T-helper 2 cell treated with Interferon-gamma antibody and Interleukin-4, amounts not matched to agents 5 μg/mL and 100 μg/mL, for 36 hours (primary cell): ENCODE results near the gene PTCD3.

Source experiments
- DNase-seq: peaks from one replicate; pipeline ENCODE4 v3.0.0; 2021; ENCODE audit warnings: low spot score
- H3K27ac Mint-ChIP-seq: one replicate; pipeline ENCODE4 v1.8.0; 2021; ENCODE audit warnings: mild to moderate bottlenecking, mixed read lengths
- H3K27me3 Mint-ChIP-seq: one replicate; pipeline ENCODE4 v1.8.0; 2021; ENCODE audit warnings: low read depth, mixed read lengths
- H3K36me3 Mint-ChIP-seq: one replicate; pipeline ENCODE4 v1.8.0; 2021; ENCODE audit warnings: low read depth, mixed read lengths
- H3K4me1 Mint-ChIP-seq: one replicate; pipeline ENCODE4 v1.8.0; 2021; ENCODE audit warnings: low read depth, mixed read lengths
- H3K4me3 Mint-ChIP-seq: one replicate; pipeline ENCODE4 v1.8.0; 2022; ENCODE audit warnings: mild to moderate bottlenecking, moderate library complexity, mixed read lengths
- H3K9me3 Mint-ChIP-seq: one replicate; pipeline ENCODE4 v1.8.0; 2021; ENCODE audit warnings: mixed read lengths

The PTCD3 gene

GRCh38 chr2:86105969-86106945 lies at the start of gene PTCD3:
PTCD3 (plus strand) TSS chr2:86106235; CDS start chr2:86106248, 13 bp downstream.
- peak; percentile 94 for DNase-seq
- H3K27me3 Mint-ChIP-seq = no peaks in the 10 kb centered on the region
- peak within 1 kb of the TSS; percentile 99 for H3K27ac Mint-ChIP-seq
- peaks cover 43% of the 10 kb centered on the region for H3K36me3 Mint-ChIP-seq
- H3K4me3 Mint-ChIP-seq = peak within 1 kb of the TSS; percentile 93
- H3K9me3 Mint-ChIP-seq = no peaks in the 10 kb centered on the region
- peaks cover 37% of the 10 kb centered on the region for H3K4me1 Mint-ChIP-seq

GRCh38 chr2:86056590-86057331 lies 49.3 kb upstream of the PTCD3 start:
- DNase-seq = no peak
- Mint-ChIP-seq H3K36me3 (peaks cover 46% of the 10 kb centered on the region), H3K4me3 (no peak overlapping the region), H3K27me3 (no peaks in the 10 kb centered on the region), H3K9me3 (no peaks in the 10 kb centered on the region), H3K4me1 (no peaks in the 10 kb centered on the region), H3K27ac (no peak overlapping the region)

- H3K27ac Mint-ChIP-seq = no peak overlapping the region
- no peak for DNase-seq
- peaks cover 2% of the 10 kb centered on the region for H3K4me1 Mint-ChIP-seq
- H3K4me3 Mint-ChIP-seq = no peak overlapping the region
- H3K27me3 Mint-ChIP-seq = no peaks in the 10 kb centered on the region
- H3K9me3 Mint-ChIP-seq = peaks cover 4% of the 10 kb centered on the region
- H3K36me3 Mint-ChIP-seq = peaks cover 64% of the 10 kb centered on the region
These were observed 44.0 kb upstream of the PTCD3 start for GRCh38 chr2:86062043-86062442.

- no peak overlapping the region for H3K27ac Mint-ChIP-seq
- H3K4me3 Mint-ChIP-seq = no peak overlapping the region
These were observed 42.0 kb upstream of the PTCD3 start for GRCh38 chr2:86064006-86064405.

GRCh38 chr2:86065512-86065911 lies 40.5 kb upstream of the PTCD3 start:
- no peak for DNase-seq
- Mint-ChIP-seq H3K4me3 (no peak overlapping the region), H3K27ac (no peak overlapping the region), H3K36me3 (peaks cover 73% of the 10 kb centered on the region), H3K9me3 (peaks cover 4% of the 10 kb centered on the region), H3K27me3 (no peaks in the 10 kb centered on the region), H3K4me1 (peaks cover 11% of the 10 kb centered on the region)

More at GRCh38 chr2:86064006-86064405, 42.0 kb upstream of the PTCD3 start:
- Mint-ChIP-seq H3K9me3 (peaks cover 4% of the 10 kb centered on the region), H3K27me3 (no peaks in the 10 kb centered on the region), H3K4me1 (peaks cover 7% of the 10 kb centered on the region), H3K36me3 (peaks cover 64% of the 10 kb centered on the region)
- DNase-seq = no peak

GRCh38 chr2:86066007-86066578 lies 39.9 kb upstream of the PTCD3 start:
- no peak for DNase-seq
- peaks cover 11% of the 10 kb centered on the region for H3K4me1 Mint-ChIP-seq
- peaks cover 4% of the 10 kb centered on the region for H3K9me3 Mint-ChIP-seq
- H3K27me3 Mint-ChIP-seq = no peaks in the 10 kb centered on the region
- H3K36me3 Mint-ChIP-seq = peaks cover 73% of the 10 kb centered on the region
- H3K27ac Mint-ChIP-seq = no peak overlapping the region
- no peak overlapping the region for H3K4me3 Mint-ChIP-seq

GRCh38 chr2:86066915-86067314 lies 39.1 kb upstream of the PTCD3 start:
- H3K4me1 Mint-ChIP-seq = peaks cover 11% of the 10 kb centered on the region
- H3K36me3 Mint-ChIP-seq = peaks cover 73% of the 10 kb centered on the region
- H3K27ac Mint-ChIP-seq = no peak overlapping the region
- DNase-seq = no peak
- no peaks in the 10 kb centered on the region for H3K27me3 Mint-ChIP-seq
- H3K4me3 Mint-ChIP-seq = no peak overlapping the region
- H3K9me3 Mint-ChIP-seq = peaks cover 4% of the 10 kb centered on the region

GRCh38 chr2:86068136-86068588 lies 37.9 kb upstream of the PTCD3 start:
- Mint-ChIP-seq H3K27me3 (no peaks in the 10 kb centered on the region), H3K36me3 (peaks cover 68% of the 10 kb centered on the region), H3K4me3 (no peak overlapping the region), H3K4me1 (peaks cover 13% of the 10 kb centered on the region), H3K9me3 (no peaks in the 10 kb centered on the region), H3K27ac (peak overlapping the region; percentile 56)
- DNase-seq = peak; percentile 47

GRCh38 chr2:86068648-86069047 lies 37.4 kb upstream of the PTCD3 start:
- H3K9me3 Mint-ChIP-seq = no peaks in the 10 kb centered on the region
- no peaks in the 10 kb centered on the region for H3K27me3 Mint-ChIP-seq
- H3K4me3 Mint-ChIP-seq = no peak overlapping the region
- DNase-seq = no peak
- peaks cover 13% of the 10 kb centered on the region for H3K4me1 Mint-ChIP-seq
- peaks cover 68% of the 10 kb centered on the region for H3K36me3 Mint-ChIP-seq
- no peak overlapping the region for H3K27ac Mint-ChIP-seq

- H3K36me3 Mint-ChIP-seq = peaks cover 64% of the 10 kb centered on the region
- no peak overlapping the region for H3K4me3 Mint-ChIP-seq
- no peaks in the 10 kb centered on the region for H3K27me3 Mint-ChIP-seq
- DNase-seq = no peak
- H3K9me3 Mint-ChIP-seq = no peaks in the 10 kb centered on the region
- peaks cover 13% of the 10 kb centered on the region for H3K4me1 Mint-ChIP-seq
- H3K27ac Mint-ChIP-seq = no peak overlapping the region
These were observed 36.8 kb upstream of the PTCD3 start for GRCh38 chr2:86069091-86069685.

GRCh38 chr2:86069783-86070339 lies 36.2 kb upstream of the PTCD3 start:
- H3K36me3 Mint-ChIP-seq = peaks cover 57% of the 10 kb centered on the region
- H3K27me3 Mint-ChIP-seq = no peaks in the 10 kb centered on the region
- H3K4me1 Mint-ChIP-seq = peaks cover 11% of the 10 kb centered on the region
- no peak overlapping the region for H3K27ac Mint-ChIP-seq
- no peak for DNase-seq
- H3K9me3 Mint-ChIP-seq = no peaks in the 10 kb centered on the region
- no peak overlapping the region for H3K4me3 Mint-ChIP-seq

GRCh38 chr2:86070868-86071267 lies 35.2 kb upstream of the PTCD3 start:
- Mint-ChIP-seq H3K9me3 (no peaks in the 10 kb centered on the region), H3K4me3 (no peak overlapping the region), H3K36me3 (peaks cover 49% of the 10 kb centered on the region), H3K27me3 (no peaks in the 10 kb centered on the region), H3K4me1 (peaks cover 11% of the 10 kb centered on the region), H3K27ac (no peak overlapping the region)
- DNase-seq = no peak

GRCh38 chr2:86072271-86072858 lies 33.7 kb upstream of the PTCD3 start:
- peaks cover 54% of the 10 kb centered on the region for H3K36me3 Mint-ChIP-seq
- no peaks in the 10 kb centered on the region for H3K27me3 Mint-ChIP-seq
- no peak for DNase-seq
- H3K4me3 Mint-ChIP-seq = no peak overlapping the region
- H3K4me1 Mint-ChIP-seq = peaks cover 12% of the 10 kb centered on the region
- peak overlapping the region; percentile 28 for H3K27ac Mint-ChIP-seq
- H3K9me3 Mint-ChIP-seq = no peaks in the 10 kb centered on the region
